GM21737 (cell line): Measurements from ENCODE around the gene MYO5A.

ENCODE experiments used
- ATAC-seq: cut with Tn5 transposase; IDR thresholded peaks from one replicate; pipeline ENCODE4 v1.9.1; 2021; ENCODE audit warnings: mild to moderate bottlenecking, moderate library complexity; ENCODE audit not compliant: unreplicated experiment

MYO5A gene

GRCh38 chr15:52378746-52379394 is 149.8 kb downstream of the MYO5A start:
- ATAC-seq: peak; percentile 39

GRCh38 chr15:52370010-52370409 is 158.7 kb downstream of the MYO5A start:
- no peak for ATAC-seq

DNA sequence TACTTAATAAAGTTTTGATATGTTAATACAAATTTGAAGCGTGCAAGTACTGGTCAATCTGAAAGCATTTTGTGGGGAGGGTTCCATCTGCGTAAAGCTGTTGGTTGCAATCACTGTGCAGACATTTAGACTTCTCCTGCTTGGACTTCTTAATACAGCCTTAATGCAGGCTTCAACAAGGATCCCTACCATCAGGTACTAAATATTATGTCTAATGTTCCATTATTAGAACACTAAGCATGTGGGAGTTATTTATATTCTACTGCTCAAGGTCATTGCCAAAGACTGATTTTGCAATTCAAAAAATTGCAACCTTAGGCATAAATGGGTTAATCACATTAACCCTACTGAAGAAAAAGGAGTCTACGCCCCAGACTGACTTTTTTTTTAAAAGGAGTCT is 159.2 kb downstream of the MYO5A start:
- ATAC-seq: no peak

DNA sequence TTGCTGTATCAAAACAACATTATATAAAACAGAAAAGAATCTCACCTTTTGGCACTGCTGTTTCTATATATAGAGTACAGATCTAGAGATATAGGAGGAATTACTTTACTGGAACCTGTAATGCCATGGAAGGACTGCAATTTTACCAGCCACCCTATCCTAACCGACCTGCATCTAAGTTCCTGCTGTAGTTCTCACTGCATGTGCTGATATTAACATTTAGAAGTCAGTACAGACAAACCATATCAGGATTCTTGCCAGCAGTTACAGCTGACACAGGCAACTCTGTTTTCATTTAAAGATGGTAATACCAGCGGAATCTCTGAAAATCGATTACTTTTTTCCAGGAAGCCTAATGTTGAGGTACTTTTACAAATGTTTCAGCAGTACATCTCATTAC is 159.7 kb downstream of the MYO5A start:
- no peak for ATAC-seq

DNA sequence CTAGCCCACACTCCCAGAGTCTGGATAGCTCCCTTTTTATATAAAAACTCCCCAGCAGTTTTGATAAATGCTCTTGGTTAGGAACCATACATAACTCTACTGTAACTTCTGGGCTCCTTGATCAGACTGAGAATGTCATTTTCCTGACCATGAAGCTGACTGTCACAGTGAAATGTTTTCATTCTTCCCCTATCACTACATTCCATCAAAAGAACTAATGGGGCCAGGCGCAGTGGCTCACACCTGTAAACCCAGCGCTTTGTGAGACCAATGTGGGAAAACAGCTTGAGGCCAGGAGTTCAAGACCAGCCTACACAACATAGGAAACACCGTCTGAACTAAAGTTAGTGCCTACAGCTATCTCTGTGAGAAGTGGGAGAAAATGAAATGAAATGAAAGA is 160.3 kb downstream of the MYO5A start:
- ATAC-seq: no peak

GRCh38 chr15:52362497-52362896 is 166.2 kb downstream of the MYO5A start:
- ATAC-seq: no peak

DNA sequence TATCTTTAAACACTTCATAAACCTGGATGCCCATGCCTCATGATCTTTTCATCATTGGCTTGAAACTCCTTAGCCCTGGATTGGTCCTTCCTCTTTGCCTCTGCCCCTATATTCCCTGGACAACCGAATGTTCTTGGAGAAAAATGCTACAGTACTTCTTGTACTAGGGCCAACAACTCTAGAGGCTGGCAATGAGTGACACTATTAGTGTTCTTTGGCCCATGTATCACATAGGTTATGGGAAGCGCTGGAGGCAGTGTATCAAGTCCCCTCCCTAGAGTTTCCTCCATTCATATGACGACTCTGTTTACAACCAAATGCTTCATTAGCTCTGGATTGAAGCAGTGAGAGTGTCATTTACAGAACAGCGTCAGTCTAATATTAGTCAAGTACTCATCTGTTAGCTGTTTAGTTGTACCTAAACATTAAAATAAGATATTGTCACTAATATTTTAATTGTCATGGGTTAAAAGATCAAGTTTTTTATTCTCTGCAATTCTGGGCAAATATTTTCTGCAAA is 166.6 kb downstream of the MYO5A start:
- no peak for ATAC-seq

GRCh38 chr15:52361494-52361893 is 167.2 kb downstream of the MYO5A start:
- ATAC-seq: no peak

DNA sequence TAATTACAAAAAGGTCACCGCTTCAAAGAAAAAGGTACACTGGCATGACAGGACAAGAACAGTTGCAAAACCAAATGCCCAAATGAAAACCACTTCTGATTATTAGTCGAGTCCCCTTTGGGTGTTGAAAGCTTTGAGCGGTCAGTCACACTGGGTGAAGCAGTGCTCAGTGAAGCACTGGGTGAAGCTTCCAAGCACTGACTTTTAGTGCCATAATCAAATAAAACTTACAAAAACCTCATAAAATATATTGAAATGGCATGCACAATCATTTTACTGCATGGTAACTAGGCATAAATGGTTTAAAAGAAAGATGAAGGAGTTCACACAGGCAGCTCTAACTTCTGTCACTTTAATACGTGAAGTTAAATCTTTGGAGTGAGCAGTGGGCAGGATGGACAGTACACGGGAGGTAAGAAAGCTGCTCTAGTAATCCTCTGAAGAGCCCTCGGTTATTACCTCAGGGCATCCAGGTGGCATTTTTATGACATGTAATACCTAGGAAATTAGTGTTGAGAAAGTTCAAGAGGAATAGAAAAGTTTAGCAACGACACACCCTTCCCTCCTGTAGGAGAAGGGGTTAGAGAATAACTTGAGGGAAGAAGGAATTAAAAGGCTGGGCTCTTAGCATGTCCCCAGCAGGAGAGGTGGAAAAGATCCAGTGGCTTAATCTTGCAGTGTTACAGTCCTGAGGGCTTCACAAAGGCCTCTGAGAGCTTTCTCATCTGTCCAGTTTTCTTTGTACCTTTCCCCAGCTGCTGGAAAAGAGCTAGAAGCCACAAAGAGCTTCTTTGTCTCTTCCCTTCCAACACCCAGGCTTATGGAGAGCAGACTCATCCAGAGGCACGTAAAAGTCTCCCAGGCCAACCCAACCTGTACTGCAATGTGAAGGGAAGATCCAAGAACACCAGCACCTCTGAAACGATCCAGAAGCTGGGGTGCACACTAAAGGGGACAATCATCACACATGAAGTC is 168.2 kb downstream of the MYO5A start:
- ATAC-seq: no peak

DNA sequence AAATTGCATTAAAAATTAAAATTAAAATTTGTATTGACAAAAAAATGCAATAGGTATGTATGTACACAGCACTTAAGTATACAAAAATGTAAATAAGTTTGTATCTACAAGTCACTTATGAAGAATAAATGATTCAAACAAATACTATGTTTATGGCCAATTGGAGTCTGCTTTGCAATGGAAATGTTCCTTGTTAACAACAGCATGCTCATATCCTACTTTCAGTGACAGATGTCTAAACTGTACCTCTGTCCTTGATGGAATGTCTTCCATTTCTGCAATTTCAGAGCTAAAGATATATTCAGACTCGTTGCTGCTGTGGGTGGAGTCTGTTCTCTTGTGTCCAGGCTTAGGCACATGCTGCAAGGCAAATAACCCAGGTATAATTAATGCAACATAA is 169.0 kb downstream of the MYO5A start:
- ATAC-seq: no peak

DNA sequence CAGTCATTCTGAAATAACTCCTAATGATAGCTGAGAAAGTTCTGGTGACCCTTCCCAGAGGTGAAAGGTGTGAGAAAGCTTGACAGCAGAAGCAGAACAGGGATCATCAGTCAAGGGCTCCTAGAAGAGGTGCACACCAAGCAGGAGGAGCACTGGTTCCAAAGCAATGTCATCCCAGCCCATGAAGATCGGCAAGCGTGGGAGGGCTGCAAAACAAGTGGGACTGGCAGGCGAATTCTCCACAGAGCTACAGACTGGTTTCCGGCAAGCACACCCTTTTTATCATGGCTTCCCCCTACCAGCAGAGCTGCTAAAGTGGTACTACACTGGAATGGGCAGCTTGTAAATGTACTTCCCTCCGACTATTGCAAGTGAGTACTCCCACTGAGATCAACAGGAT is 170.7 kb downstream of the MYO5A start:
- no peak for ATAC-seq

GRCh38 chr15:52352086-52352485 is 176.6 kb downstream of the MYO5A start:
- no peak for ATAC-seq

GRCh38 chr15:52351206-52351908 is 177.3 kb downstream of the MYO5A start:
- ATAC-seq: no peak

DNA sequence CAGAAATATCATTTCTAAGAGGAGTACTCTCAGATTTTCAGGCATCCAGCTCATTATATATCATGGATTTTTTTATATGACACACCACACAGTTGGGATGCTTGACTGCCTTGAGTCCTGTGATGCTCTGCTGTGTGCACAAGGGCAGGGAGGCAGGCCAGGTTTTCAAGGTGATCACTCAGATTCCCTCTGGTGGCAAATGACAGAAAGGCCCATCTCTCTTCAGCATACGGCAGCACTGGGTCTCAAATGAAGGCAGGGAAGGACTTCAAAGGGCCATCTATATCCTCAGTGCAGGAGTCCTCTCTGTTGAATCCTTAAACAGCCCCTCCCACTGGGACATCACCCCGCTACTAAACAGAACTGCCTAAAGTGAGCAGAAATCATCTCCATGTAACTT is 178.3 kb downstream of the MYO5A start:
- no peak for ATAC-seq

DNA sequence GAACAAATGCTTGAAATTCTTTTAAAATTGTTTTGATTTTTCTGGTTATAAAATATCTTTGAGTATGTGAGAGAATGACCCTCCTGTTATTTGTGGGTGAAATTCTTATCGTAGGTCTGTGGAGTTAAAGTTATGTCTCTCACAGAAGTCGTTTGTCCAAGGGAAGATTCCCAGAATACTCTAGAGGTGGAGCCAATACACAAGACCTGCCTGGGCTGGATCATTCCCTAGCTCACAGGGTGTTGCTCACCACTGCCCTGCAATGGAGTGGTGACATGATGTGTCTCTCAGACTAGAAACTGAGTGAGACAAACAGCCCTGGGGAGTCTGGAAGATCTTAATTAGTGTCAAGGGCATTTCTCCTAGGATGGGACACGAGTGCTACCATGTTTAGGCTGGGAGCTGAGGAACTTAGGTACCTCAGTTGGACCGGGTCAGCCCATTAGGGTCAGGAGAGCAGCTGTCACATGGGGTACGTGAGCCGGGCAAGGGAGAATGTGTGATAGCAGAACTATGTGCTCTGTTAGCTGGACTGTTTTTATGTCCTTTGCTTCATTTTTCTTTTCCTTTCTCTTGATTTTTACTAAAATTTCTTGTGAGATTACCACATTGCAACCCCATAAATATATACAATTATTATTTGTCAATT is 179.5 kb downstream of the MYO5A start:
- ATAC-seq: no peak

DNA sequence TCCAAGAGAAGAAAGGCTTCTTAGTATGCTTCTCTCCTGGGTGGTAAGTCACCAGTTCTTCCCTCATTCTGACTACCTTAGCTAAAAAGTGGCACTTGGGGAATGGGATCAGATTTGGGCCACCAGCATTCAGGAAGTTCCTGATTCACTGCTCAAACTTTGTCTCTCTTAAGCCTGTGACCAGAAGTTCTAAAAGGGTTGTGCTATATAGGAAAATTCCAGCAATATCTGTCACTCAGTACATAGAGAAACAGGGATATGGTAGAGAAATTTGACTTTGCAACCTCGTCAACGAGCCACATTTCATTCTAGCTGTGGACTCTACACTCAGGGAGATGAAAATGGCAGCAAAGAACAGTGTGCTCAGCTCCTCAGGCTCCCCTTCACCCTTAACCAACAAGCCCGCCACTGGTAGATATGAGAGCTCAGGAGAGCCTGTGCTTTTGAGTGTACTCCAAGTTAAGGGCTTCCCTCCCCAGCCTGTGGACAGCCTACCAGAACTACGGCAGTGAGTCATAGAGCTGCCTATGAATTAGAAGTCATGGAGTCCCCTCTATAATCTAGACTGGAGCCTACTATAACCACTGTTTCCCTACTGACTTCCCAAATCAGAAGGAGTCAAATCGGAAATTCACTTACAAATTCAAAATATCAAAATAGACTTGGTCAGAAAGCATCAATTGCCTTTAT is 180.5 kb downstream of the MYO5A start:
- ATAC-seq: no peak

DNA sequence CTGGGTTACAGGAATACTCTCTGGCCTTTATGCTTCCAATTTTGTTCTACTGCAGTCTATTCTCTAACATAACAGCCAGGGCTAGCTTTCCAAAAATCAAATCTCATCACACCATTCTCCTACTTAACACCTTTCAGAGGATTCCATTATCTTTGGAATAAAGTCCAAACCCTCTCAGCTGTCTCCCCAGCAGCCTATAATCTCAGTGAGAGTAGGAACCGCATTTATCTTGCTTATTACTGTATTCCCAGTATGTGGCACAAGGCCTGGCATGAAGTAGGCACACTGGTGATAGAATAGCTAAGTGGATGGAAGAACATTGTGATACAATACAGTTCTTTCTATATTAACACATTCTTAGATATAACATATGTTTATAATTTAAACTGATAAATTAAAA is 184.1 kb downstream of the MYO5A start:
- no peak for ATAC-seq

GRCh38 chr15:52343831-52344230 is 184.8 kb downstream of the MYO5A start:
- no peak for ATAC-seq

DNA sequence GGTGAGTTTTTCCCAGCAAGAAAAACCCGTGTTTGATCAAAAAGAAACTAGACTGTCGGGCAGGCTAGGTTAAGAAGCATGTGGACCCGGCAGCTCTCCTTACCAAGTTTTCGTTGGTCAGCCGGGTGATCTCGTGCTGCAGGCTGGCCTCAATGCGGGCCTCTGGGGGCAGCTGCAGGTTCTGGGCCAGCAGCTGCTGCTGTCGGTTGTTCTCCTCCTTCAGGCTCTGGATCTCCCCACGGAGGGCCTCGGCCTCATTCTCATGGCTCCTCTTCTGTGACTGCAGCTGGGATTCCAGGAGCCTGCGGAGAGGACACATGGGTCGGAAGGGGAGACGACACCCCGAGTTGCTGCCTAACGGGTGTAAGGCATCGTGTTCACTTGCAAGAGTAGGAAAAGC is 188.6 kb downstream of the MYO5A start:
- no peak for ATAC-seq

GRCh38 chr15:52338891-52339290 is 189.8 kb downstream of the MYO5A start:
- no peak for ATAC-seq
